SH-SY5Y (cell line): Measurements from ENCODE around the gene BPI.

ENCODE experiments used
- GATA2 ChIP-seq: IDR thresholded peaks from 2 replicates; pipeline ENCODE4 v1.6.1; 2011; ENCODE audit warnings: mild to moderate bottlenecking, low read depth, low read length
- GATA3 ChIP-seq: IDR thresholded peaks from 2 replicates; pipeline ENCODE4 v1.6.1; 2011; ENCODE audit warnings: low read depth, mild to moderate bottlenecking, low read length, moderate library complexity

DNA sequence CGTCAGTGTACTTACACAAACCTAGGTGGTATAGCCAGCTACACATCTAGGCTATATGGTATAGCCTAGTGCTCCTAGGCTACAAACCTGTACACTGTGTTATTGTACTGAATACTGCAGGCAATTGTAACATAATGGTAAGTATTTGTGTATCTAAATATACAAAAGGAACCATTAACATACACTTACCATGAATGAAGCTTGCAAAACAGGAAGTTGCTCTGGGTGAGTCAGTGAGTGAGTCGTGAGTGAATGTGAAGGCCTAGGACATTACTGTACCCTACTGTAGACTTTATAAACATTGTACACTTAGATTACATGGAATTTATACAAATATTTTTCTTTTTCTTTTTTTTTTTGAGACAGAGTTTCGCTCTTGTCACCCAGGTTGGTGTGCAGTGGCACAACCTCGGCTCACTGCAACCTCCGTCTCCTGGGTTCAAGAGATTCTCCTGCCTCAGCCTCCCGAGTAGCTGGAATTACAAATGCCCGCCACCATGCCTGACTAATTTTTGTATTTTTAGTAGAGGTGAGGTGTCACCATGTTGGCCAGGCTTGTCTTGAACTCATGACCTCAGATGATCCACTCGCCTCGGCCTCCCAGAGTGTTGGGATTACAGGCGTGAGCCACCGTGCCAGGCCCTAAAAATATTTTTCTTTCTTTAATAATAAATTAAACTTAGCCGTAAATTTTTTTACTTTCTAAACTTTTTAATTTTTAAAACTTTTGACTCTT is 28.0 kb upstream of the BPI start:
- TF ChIP-seq GATA2 (no peak), GATA3 (no peak)
